Measurements from ENCODE around the gene MCF2L.

Gene MCF2L

DNA sequence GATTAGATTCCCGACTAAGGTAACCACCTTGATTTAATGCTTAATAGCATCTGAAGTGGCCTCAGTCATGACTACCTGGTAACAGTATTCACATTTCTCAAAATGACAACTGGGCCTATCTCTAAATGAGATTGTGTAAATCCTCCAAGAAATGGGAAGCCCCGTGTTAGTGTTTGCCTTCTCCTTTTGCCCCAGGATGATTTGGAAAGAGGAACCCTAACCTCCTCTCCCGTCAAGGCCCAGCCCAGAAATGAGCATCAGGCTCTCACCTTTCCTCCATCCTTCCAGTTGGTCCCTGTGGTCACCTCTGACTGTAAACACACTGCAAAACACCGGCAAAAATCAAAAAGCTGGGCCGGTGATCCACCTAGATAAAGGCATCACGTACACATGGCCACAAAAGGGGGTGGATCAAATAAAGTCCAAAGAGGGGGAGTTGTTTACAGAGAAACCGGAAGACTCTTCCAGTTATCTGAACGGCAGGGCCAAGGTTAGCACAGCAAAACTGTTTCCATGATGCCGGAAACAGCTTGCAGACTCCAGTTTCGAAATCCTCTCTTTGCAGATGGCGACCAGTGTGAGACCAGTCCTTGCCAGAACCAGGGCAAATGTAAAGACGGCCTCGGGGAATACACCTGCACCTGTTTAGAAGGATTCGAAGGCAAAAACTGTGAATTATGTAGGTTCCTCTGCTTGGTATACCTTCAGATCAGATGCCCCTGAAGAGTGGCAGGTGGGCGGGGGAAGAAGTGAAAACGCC lies 170.0 kb downstream of the MCF2L start:
- no peak for DNase-seq

DNA sequence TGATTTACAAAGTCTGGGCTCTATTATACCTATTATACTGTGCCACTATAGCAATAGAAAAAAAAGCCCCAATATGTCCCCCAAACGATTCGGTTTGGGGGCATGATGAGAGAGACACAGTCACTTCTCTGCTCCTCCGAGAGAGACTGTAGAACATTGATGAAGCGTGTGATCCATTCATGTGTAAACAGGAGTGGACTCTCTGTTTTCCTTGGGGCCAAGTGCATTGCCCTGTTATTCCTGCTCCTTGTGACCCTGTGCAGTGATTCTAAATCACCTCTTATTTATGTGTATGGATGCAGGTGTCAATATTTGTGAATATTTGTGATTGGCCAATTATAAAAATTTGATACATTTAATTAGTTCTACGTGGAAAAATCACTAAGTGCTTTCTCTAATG lies 170.6 kb downstream of the MCF2L start:
- no peak for DNase-seq

DNA sequence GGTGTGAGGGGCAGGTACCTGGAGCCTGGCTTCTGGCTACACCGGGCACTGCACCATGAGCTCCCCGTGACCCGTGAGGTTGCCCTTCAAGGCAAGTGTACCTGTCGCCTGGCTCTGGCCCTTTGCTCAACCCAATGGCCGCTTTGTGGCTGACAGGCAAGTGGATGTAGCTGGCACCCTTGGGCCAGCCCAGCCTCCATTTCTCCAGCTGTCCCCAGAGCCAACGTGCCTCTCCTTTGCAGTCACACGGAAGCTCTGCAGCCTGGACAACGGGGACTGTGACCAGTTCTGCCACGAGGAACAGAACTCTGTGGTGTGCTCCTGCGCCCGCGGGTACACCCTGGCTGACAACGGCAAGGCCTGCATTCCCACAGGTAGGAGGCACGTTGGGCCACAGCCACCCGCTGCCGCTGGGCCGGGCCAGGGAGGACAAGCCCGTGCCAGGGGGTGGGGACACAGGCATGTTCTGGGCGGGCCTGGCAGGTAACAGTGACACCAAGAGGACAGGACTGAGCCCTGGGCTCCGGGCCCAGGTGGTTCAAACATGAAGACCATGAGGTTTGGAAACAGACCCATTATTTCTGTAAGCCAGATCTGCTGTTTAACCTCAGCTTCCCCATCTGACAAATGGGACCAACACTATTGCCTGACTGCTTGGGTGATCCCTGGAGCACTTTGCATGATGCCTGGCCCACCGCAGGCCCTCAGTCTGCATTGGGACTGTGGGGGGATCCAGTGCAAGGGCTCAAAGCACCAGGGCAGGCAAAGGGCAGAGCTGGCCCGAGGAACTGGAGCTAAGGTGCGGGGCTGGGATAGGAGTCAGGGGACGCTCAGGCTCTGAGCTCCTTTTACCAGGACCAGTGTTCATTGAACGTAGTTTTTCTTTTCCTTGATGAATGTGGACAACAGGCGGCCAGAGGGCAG lies 171.9 kb downstream of the MCF2L start:
- no peak for DNase-seq

DNA sequence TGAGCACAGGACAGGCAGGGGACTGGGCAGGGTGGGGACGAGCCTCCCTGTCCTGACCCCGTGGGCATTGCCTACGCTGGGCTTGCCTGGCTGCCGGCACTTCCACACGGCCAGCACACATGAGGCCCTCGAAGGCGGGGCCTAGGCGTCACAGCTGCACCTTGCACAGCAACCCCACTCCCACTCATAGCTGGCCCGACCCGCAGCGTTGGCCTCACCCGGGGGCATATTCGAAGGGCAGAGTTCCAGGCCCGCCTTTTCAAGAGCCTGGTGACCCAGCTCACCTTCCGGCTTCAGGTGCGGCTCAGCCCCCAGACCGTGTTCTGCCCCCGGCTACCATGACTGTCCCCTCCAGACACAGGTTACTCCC lies 172.6 kb downstream of the MCF2L start:
- DNase-seq = no peak

DNA sequence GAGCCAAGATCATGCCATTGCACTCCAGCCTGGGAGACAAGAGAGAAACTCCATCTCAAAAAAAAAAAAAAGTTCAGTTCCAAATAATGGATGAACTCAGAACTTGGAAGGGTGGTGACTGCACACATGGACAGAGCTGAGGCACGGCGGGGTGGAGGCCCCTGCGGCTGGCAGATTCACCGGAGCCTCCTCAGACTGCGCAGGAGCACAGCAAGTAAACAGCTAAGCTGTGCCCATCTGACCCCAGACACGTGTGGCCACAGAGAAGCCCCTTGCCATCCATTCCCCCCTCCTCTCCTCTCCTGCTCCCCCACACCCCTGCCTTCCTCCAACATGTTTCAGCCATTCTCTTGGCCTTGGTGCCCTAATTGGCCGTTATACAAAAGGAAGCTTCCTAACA lies 173.9 kb downstream of the MCF2L start:
- DNase-seq = no peak

DNA sequence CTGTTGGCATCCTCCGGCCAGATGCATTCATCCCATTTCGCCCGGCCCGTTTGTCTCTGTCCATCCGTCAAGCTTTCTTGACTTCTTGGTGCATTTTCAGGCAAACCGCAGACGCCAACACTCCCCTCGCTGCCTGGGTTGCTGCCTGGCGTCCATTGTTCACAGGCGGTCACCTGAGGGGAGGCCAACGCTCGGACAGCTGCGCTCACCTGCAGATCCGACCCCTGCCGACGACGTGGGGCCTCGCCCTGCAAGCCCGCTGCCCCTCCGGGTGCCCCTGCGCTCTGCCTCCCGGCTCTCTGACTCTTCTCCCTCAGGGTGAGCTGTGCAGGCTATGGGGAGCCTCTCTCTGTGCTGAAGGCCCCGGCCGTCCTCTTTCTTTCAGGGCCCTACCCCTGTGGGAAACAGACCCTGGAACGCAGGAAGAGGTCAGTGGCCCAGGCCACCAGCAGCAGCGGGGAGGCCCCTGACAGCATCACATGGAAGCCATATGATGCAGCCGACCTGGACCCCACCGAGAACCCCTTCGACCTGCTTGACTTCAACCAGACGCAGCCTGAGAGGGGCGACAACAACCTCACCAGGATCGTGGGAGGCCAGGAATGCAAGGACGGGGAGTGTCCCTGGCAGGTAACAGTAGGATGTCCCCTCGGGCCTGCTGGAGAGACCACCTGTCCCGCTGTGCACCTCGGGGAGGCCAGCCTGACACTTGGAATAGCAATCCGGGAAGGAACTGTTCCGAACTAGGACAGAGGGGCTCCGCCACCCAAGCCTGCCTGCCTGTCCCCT lies 174.6 kb downstream of the MCF2L start:
- no peak for DNase-seq

DNA sequence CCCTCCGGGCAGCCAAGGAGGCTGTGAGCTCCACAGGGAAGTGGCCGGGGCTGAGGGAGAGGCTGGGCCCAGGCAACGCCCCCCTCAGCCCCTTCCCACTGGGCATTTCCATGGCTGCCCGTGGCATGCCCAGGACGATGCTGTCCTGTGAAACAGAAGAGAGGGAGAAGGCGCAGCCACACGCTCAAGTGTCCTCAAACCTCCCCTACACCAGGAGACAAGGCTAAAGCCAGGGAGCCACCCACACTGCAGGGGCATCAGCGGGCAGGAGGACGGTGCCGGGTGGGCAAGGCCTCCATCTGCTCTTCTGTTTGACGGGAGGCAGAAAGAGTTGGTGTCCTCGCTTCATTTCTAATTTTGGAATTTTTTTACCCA lies 175.2 kb downstream of the MCF2L start:
- no peak for DNase-seq

DNA sequence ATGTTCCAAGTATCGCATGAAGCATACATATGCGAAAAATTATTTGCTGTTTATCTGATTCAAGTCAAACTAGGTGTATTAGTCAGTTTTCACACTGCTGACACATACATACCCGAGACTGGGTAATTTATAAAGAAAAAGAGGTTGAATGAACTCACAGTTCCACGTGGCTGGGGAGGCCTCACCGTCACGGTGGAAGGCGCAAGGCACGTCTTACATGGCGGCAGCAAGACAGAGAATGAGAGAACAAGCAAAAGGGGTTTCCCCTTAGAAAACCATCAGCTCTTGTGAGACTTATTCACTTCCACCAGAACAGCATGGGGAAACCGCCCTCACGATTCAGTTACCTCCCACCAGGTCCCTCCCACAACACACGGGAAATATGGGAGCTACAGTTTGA lies 176.5 kb downstream of the MCF2L start:
- no peak for DNase-seq

DNA sequence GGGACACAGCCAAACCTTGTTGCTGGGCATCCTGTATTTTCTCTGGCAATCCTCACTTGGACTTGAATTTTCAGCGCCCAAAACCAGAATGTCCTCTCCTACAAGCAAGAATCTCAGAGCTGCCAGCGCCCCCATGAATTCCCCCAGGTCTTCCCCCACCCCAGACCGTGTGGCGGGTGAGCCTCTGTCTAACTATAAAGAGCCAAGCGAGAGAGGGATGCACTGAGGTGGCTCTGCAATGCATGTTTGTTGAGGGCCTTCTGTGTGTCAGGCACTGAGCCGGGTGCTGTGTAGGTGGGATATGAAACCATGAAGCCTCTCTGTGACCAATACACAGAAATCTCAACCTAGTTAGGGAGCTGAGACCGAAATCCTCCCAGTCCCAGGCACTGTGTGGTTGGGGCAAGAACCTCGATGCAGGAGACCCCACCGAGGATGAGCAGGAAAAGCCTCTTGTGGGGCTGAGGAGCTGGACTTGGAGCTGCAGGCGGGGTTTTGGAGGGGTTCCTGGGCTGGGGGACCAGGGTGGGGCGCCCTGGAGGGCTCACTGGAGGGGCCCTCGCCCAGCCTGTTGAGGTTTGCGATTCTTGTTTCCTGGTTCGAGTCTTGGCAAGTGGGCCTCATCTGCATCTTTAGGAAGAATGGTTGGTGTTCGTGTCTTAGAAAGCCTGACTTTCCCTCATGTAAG lies 177.0 kb downstream of the MCF2L start:
- no peak for DNase-seq

DNA sequence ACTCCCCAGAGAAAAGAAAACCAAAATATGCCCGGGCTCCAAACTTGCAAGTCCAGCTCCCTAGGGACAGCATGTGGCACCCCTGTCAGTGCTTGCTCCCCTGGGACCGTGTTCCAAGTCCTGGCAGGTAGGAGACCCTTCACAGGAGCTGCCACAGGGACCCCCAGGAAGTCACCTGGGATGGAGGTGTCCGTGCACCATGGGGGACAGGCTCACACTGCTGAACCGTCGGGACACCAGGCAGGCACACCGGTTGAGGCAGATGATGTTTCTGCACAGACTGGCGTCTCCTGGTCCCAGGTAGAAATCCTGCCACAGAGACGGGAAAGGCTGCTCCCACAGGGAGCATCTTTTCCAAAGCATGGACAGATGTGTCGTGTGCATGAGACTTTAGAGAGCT lies 177.7 kb downstream of the MCF2L start:
- no peak for DNase-seq

DNA sequence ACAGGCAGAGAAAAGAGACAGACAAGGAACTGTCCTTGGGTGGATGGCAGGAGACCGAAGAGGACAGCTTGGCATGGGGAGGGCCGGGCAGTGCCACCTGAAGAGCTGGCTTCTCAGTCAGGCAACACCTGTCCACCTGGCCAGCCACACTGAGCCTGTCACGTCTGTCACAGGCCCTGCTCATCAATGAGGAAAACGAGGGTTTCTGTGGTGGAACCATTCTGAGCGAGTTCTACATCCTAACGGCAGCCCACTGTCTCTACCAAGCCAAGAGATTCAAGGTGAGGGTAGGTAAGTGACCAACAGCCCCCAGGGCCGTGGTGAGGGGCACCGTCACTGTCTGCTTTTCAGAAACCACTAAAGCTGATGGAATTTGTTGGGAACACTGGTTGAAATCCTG lies 178.2 kb downstream of the MCF2L start:
- no peak for DNase-seq

DNA sequence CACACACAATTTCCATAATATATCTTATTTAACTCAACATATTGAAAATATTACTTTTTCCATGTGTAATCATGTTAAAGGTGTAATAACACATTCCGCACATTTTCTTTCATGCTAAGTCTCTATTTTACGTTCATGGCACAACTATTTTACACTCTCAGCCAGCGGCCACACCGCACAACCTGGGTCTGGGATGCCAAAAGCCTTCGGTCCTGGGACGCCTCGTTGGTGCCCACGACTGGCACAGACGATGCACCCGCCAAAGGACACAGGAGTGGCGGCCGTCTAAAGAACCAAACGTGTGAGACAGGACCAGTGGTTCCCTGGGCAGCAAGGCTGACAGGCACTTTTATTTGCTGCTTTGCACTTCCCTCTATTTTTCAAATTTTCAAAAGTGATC lies 179.4 kb downstream of the MCF2L start:
- DNase-seq = no peak

DNA sequence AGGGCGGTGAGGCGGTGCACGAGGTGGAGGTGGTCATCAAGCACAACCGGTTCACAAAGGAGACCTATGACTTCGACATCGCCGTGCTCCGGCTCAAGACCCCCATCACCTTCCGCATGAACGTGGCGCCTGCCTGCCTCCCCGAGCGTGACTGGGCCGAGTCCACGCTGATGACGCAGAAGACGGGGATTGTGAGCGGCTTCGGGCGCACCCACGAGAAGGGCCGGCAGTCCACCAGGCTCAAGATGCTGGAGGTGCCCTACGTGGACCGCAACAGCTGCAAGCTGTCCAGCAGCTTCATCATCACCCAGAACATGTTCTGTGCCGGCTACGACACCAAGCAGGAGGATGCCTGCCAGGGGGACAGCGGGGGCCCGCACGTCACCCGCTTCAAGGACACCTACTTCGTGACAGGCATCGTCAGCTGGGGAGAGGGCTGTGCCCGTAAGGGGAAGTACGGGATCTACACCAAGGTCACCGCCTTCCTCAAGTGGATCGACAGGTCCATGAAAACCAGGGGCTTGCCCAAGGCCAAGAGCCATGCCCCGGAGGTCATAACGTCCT lies 180.0 kb downstream of the MCF2L start:
- no peak for DNase-seq

Data from NCI-H1417 treated with DMSO at 0.1 percent for 48 hours (cell line).